Stimulated activated effector memory CD8-positive, alpha-beta T cell treated with anti-CD3 and anti-CD28 coated beads, Interleukin-12 subunit alpha, Interleukin-12 subunit beta, amount 100 ng/mL, for 72 hours (primary cell): Measurements from ENCODE around the gene RGS7.

ENCODE experiments used
- ATAC-seq: fragments of 150-1000 bp; cut with Tn5 transposase; 2 replicates; pipeline ENCODE4 v1.10.0; 2021
- DNase-seq, 2 donors: peaks; one replicate each; pipeline ENCODE4 v3.0.0; 2021 to 2022; ENCODE audit warnings: low spot score in 2 of 2
- H3K27ac Mint-ChIP-seq: one replicate; pipeline ENCODE4 v1.8.0; 2022; ENCODE audit warnings: mild to moderate bottlenecking, mixed read lengths
- H3K36me3 Mint-ChIP-seq: one replicate; pipeline ENCODE4 v1.8.0; 2022; ENCODE audit warnings: mild to moderate bottlenecking, mixed read lengths
- H3K4me1 Mint-ChIP-seq: one replicate; pipeline ENCODE4 v1.8.0; 2022; ENCODE audit warnings: mixed read lengths
- H3K4me3 Mint-ChIP-seq: one replicate; pipeline ENCODE4 v1.8.0; 2022; ENCODE audit warnings: mild to moderate bottlenecking, mixed read lengths
- H3K9me3 Mint-ChIP-seq: one replicate; pipeline ENCODE4 v1.8.0; 2022; ENCODE audit warnings: mixed read lengths

RGS7 gene

DNA sequence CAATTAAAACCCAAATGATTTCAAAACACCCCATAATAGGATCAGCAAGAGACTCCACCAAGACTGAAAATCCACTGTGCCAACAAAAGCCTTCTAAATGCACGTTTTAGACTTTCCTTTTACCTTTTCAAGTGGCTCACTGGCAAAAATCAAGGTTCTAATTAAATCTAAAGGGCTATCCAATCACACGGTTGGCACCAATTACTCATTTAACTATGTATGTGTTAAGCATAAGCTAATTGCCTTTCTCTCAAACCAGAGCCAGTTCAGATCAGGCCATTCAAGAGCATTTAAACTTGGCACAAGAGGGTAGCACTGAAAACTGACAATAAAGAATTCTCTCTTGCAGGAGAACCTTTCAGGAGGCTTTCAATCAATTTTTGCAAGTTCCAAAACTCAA lies 139.5 kb downstream of the RGS7 start:
- no peak for DNase-seq
- Mint-ChIP-seq H3K4me3 (no peak overlapping the region), H3K4me1 (no peaks in the 10 kb centered on the region), H3K27ac (no peak overlapping the region), H3K9me3 (peaks cover 18% of the 10 kb centered on the region), H3K36me3 (no peaks in the 10 kb centered on the region)
- no peak for ATAC-seq

DNA sequence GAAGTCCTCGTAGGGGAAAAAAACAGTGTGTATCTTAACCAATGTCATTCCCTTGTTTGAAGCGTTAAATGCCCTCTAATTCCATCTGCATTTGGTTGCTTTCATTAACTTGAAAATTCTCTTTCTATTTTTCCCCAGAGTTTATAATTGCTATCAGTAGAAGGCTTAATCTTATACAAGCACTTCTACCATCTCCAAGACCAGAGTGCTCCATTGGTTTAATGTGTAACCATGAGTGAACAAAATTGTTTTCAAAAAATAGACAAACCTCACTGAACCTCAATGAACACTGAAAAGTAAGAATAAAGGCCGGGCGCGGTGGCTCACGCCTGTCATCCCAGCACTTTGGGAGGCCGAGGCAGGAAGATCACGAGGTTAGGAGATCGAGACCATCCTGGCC lies 141.3 kb downstream of the RGS7 start:
- ATAC-seq (no peak), DNase-seq (no peak)
- H3K4me3 Mint-ChIP-seq, result no peak overlapping the region
- H3K9me3 Mint-ChIP-seq, result peaks cover 13% of the 10 kb centered on the region
- H3K36me3 Mint-ChIP-seq, result no peaks in the 10 kb centered on the region
- no peaks in the 10 kb centered on the region for H3K4me1 Mint-ChIP-seq
- no peak overlapping the region for H3K27ac Mint-ChIP-seq

DNA sequence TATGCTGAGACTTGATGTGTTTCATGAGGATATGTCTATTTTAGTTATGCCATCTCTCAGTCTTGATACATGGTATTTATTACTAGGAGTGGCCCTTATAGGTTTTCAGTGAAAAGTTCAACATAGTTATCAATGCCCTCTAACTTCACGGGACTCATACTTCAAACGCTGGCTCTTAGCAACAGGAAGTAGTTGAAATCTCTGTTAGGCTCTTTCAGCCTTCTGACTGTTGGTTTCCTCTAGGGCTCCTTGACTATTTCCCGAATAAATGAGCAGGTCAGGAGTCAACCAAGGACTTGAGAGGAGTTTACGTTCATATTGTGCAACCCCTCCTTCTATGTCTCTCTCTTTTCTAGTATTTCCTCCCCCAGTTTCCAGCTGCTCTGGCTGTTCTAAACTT lies 141.8 kb downstream of the RGS7 start:
- peaks cover 11% of the 10 kb centered on the region for H3K9me3 Mint-ChIP-seq
- H3K27ac Mint-ChIP-seq, result no peak overlapping the region
- no peaks in the 10 kb centered on the region for H3K36me3 Mint-ChIP-seq
- ATAC-seq (no peak), DNase-seq (no peak)
- H3K4me3 Mint-ChIP-seq, result no peak overlapping the region
- H3K4me1 Mint-ChIP-seq, result no peaks in the 10 kb centered on the region

DNA sequence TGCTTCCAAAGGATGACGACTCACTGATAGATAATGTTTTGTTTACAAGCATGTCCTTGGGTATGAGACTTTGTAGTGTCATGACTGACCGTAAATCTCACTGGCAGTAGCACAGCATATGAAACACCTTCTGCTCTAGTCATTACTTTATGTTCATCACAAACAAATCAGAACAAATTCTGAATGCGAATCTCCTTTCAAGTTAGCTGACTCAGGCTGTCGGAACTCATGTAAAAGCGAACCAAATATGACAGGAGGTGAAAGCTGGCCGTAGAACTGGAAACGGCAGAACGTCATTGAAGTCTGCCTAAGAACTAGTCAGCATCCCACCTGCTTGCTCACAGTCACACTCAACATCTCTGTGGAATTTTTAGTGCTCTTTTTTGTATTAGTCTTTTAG lies 143.9 kb downstream of the RGS7 start:
- no peak for DNase-seq
- ATAC-seq, result no peak
- Mint-ChIP-seq H3K4me1 (no peaks in the 10 kb centered on the region), H3K27ac (no peak overlapping the region), H3K4me3 (no peak overlapping the region), H3K36me3 (no peaks in the 10 kb centered on the region), H3K9me3 (peaks cover 9% of the 10 kb centered on the region)

DNA sequence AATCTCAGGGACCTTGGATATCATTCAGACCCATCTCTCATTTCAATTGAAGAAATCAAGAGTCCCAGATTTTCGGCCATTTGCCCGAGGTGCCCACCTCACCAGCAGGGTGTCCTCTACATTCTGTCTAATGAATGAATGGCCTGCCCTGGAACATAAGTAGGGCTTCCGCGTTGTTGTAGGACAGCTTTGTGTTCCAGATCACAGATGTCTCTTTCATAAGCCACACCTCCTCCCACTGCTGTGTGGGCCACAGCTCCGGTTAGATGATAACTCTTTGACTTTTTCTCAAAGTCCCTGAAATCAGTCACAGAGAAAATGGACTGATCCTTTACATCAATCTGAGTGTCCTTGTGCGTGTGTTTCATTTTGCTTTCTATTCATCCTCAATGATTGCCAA lies 144.4 kb downstream of the RGS7 start:
- H3K36me3 Mint-ChIP-seq, result no peaks in the 10 kb centered on the region
- DNase-seq (no peak), ATAC-seq (no peak)
- H3K27ac Mint-ChIP-seq, result no peak overlapping the region
- no peaks in the 10 kb centered on the region for H3K4me1 Mint-ChIP-seq
- no peak overlapping the region for H3K4me3 Mint-ChIP-seq
- H3K9me3 Mint-ChIP-seq, result peaks cover 8% of the 10 kb centered on the region

DNA sequence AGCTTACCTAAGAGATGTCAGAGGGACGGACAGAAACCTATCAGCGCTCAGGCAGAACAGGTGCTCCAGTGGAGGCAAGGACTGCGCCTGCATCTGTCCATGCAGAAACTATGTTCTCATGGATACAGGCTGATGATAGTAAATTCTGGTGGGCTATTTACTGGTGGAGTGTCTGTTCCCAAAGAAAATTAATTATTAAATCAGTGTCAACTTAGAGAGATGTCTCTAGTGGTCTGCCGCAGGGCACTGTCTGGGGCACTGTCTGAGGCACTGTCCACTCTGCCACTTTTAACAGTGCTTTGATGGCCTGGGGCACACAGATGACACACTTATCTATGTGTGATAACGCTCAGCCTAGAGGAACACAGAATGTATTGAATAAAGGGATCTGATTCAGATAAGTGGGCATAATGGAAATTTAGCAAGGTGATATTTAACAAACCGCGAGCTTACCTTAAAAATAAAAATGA lies 148.1 kb downstream of the RGS7 start:
- ATAC-seq, result no peak
- H3K4me3 Mint-ChIP-seq, result no peak overlapping the region

DNA sequence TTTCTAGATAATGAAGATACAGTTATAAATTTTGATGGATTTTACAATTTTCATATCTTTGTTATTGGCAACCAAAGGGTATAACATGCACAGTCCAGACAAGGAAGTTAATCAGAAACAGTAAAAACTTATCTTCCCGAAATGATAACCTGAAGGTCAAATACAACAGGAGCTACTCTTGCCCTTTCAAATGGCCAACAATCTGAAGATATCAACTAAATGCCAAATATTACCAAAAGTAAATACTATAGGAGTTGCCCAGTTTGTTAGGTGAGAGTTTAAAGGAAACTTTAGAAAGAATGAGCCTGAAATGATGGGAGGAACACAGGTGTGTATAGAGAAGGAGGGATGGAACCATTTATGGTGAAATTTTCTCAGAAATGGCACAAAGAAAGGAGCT lies 153.2 kb downstream of the RGS7 start:
- Mint-ChIP-seq H3K4me1 (no peaks in the 10 kb centered on the region), H3K27ac (no peak overlapping the region), H3K9me3 (peaks cover 5% of the 10 kb centered on the region), H3K4me3 (no peak overlapping the region), H3K36me3 (no peaks in the 10 kb centered on the region)
- ATAC-seq (no peak), DNase-seq (no peak)

More for the DNA sequence above, 148.1 kb downstream of the RGS7 start:
- H3K36me3 Mint-ChIP-seq, result no peaks in the 10 kb centered on the region
- no peaks in the 10 kb centered on the region for H3K4me1 Mint-ChIP-seq
- H3K9me3 Mint-ChIP-seq, result peaks cover 5% of the 10 kb centered on the region
- no peak for DNase-seq
- no peak overlapping the region for H3K27ac Mint-ChIP-seq

DNA sequence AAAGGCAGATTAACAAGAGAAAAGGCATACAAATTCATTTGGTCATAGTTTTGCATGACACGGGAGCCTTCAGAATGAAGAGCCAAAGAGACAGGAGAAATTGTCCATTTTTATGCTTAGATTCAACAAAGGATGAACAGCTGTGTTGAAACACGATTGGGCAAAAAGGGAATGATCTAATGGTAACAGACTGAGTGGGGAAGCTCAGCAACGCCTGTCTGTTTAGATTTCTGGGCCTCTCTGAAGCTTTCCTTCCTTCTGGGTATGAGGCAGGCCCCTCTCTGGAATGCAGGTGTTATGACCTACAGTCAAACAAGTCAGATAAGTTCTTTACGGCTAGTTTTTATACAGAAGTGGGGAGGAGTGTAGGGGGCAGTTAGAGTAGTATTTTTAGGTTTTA lies 154.6 kb downstream of the RGS7 start:
- no peak overlapping the region for H3K27ac Mint-ChIP-seq
- no peak overlapping the region for H3K4me3 Mint-ChIP-seq
- no peak for ATAC-seq
- no peaks in the 10 kb centered on the region for H3K36me3 Mint-ChIP-seq
- peaks cover 3% of the 10 kb centered on the region for H3K9me3 Mint-ChIP-seq
- DNase-seq, result no peak
- no peaks in the 10 kb centered on the region for H3K4me1 Mint-ChIP-seq

DNA sequence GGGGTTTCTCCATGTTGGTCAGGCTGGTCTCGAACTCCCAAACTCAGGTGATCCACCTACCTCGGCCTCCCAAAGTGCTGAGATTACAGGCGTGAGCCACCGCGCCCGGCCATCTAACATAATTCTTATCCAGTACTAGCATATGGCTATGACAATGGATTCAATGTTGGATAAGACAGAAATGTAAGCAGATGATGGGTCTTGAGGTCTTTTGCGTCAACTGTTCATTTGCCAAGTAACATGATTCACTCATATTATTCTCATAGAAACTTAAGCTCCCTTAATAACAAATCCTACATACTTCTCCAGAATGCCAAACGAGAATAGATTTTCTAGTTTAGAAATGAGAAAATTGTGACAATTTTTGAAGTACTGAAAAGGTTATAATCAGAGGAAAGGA lies 170.3 kb downstream of the RGS7 start:
- ATAC-seq (no peak), DNase-seq (no peak)
- Mint-ChIP-seq H3K27ac (no peak overlapping the region), H3K4me3 (no peak overlapping the region), H3K36me3 (no peaks in the 10 kb centered on the region), H3K9me3 (peaks cover 10% of the 10 kb centered on the region), H3K4me1 (no peaks in the 10 kb centered on the region)

DNA sequence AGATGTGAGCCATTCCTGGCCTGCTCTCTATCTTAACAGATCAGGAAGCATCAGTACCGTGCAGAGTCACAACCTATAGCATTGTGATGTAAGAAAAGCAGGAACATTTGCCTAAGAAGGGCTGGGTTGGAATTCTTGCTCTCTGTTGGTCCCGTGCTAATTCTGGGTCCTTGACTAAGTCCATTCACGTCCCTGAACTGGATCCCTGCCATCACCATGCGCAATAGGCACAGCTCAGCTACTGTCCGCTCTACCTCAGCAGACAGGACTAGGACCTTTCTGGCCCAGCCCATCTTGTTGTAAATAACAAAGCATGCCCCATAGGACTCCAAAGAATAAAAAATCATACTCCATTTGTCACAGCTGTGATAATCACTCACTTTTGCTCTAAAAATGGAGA lies 175.0 kb downstream of the RGS7 start:
- Mint-ChIP-seq H3K4me1 (no peaks in the 10 kb centered on the region), H3K27ac (no peak overlapping the region), H3K9me3 (peaks cover 16% of the 10 kb centered on the region), H3K36me3 (no peaks in the 10 kb centered on the region), H3K4me3 (no peak overlapping the region)
- ATAC-seq, result no peak
- no peak for DNase-seq

DNA sequence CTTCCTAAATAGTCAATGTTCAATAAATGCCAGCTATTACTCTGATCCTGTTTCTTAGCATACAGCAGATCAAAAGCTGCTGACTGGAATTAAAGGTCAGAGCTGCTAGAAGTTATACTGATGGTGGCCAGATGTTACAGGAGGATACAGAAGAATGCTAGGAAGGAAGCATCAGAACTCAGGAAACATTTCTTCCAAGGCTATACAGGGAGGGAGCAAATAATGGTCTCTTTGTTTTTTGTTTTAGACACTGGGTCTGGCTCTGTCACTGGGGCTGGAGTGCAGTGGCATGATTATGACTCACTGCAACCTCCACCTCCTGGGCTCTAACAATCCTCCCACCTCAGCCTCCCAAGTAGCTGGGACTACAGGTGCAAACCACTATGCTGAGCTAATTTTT lies 175.5 kb downstream of the RGS7 start:
- ATAC-seq (no peak), DNase-seq (no peak)
- H3K9me3 Mint-ChIP-seq, result peaks cover 17% of the 10 kb centered on the region
- H3K27ac Mint-ChIP-seq, result no peak overlapping the region
- H3K4me1 Mint-ChIP-seq, result no peaks in the 10 kb centered on the region
- H3K36me3 Mint-ChIP-seq, result no peaks in the 10 kb centered on the region
- no peak overlapping the region for H3K4me3 Mint-ChIP-seq

DNA sequence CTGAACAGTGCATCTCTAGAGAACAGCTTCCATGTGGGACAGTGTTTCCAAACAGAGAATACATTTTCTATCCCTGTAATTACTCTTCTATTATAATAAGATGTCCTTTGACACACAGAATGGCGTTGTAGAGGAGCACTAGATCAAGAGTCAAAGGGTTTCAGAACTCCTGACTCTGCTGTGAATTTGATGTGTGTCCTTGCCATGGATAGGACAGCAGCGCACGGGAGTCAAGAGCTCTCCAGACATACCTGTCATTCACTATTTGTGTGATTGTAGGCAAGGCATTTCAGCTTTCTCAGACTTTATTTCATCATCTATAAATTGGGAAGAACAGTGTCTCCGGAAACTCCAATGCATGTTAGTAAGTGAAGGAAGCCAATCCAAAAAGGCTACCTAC lies 176.4 kb downstream of the RGS7 start:
- no peak for DNase-seq
- no peak overlapping the region for H3K27ac Mint-ChIP-seq
- H3K36me3 Mint-ChIP-seq, result no peaks in the 10 kb centered on the region
- ATAC-seq, result no peak
- H3K4me3 Mint-ChIP-seq, result no peak overlapping the region
- H3K9me3 Mint-ChIP-seq, result peaks cover 16% of the 10 kb centered on the region
- H3K4me1 Mint-ChIP-seq, result no peaks in the 10 kb centered on the region

DNA sequence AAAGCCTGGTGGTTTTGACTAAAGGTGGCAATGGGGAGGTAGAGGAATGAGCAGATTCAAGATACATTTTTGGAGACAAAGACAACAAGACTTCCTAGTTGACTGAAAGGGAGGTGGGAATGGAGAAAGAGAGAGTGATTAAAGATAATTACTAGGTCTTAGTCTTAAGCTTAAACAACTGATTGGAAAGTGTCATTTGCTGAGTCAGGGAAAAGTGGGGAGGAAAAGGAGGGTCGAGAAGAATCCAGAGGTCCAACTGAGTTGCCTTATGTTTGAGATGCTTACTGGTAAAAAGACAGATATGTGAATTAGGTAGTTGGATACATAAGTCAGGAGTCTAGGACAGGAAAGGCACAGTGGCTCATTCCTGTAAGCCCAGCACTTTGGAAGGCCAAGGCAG lies 179.3 kb downstream of the RGS7 start:
- Mint-ChIP-seq H3K36me3 (no peaks in the 10 kb centered on the region), H3K27ac (no peak overlapping the region), H3K9me3 (peaks cover 16% of the 10 kb centered on the region), H3K4me3 (no peak overlapping the region), H3K4me1 (no peaks in the 10 kb centered on the region)
- DNase-seq, result no peak
- ATAC-seq, result no peak

DNA sequence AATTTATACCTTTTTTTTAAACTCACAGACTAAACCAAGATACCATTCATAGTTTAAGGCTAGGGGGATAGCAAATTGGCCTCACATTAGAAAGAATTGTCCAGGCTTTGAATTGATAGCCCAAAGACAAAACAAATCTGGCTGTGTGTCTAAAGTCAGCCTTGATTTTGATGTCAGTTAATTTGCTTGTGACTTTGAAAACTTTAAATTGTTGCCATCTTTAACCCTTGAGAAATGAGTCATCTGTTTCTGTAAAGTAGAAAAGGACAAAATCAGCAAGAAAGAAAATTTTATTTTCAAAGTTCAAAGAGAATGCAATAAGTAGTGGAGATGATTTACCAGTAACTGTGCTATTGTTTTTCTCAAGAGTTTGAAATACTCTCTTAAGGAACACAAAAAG lies 184.5 kb downstream of the RGS7 start:
- DNase-seq (no peak), ATAC-seq (no peak)
- Mint-ChIP-seq H3K36me3 (no peaks in the 10 kb centered on the region), H3K4me1 (no peaks in the 10 kb centered on the region), H3K27ac (no peak overlapping the region), H3K4me3 (no peak overlapping the region), H3K9me3 (peaks cover 9% of the 10 kb centered on the region)

DNA sequence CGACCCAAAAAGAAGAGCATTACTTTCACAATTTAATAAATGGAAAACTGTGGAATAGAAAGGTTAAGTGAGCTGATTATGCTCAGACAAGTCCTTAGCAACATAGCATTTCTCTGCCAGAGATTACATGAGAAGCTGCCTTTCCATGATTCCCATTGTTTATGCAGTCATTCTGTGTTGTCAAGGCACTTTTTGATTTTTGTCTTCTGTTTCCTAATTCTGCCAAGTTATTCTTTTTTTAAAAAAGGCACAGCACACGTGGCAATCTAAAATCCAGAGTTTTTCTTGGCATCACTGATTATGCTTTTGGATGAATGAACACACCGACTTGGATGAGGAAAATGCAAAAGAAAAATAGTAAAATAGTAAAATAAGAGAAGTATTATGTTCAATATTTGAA lies 185.0 kb downstream of the RGS7 start:
- DNase-seq, result no peak
- H3K36me3 Mint-ChIP-seq, result no peaks in the 10 kb centered on the region
- H3K27ac Mint-ChIP-seq, result no peak overlapping the region
- ATAC-seq, result no peak
- H3K9me3 Mint-ChIP-seq, result peaks cover 7% of the 10 kb centered on the region
- no peaks in the 10 kb centered on the region for H3K4me1 Mint-ChIP-seq
- H3K4me3 Mint-ChIP-seq, result no peak overlapping the region

DNA sequence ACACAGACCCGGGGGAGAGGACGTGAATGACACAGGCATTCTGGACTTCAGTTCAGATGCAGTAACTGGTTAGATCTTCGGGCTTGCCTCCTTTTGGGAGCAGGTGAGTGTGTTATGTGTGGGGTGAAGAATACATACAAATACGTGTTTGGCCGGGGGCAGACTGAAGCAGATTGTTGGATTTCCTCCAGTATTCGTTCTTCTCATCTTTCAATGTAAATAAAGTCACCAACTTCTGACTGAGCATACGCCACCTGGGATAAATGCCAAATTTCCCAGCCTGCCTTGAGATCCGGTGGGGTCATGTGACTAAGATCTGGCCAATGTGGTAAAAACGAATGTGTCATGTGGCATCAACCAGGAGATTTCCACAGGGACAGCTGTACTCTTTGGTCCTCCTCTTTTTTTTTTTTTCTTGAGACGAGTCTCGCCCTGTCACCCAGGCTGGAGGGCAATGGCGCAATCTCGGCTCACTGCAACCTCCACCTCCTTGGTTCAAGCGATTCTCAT lies 189.8 kb downstream of the RGS7 start:
- no peak for ATAC-seq
- Mint-ChIP-seq H3K4me1 (no peaks in the 10 kb centered on the region), H3K27ac (no peak overlapping the region), H3K36me3 (no peaks in the 10 kb centered on the region), H3K9me3 (peaks cover 8% of the 10 kb centered on the region), H3K4me3 (no peak overlapping the region)
- DNase-seq, result no peak

DNA sequence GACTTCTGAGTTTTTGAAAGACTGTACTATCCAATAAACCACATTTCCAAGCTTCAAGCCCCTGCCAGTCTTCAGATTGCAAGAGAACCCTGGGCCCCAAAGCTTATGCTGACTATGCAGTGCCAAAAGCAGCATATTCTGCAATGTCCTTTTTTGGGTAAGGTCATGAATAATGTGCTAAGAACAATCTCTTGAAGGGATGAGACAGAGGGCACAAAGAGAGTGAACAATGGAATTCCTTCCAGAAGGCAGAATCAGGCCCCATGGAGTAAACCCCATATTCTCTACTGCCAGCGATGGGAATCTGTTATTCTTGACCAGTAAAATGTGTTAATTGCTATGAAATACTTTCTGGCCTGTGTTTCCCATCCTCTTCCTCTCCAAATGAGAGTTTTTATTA lies 190.4 kb downstream of the RGS7 start:
- ATAC-seq (no peak), DNase-seq (no peak)
- no peak overlapping the region for H3K27ac Mint-ChIP-seq
- H3K36me3 Mint-ChIP-seq, result no peaks in the 10 kb centered on the region
- no peak overlapping the region for H3K4me3 Mint-ChIP-seq
- H3K9me3 Mint-ChIP-seq, result peaks cover 8% of the 10 kb centered on the region
- no peaks in the 10 kb centered on the region for H3K4me1 Mint-ChIP-seq
